ENCODE results near the gene LRRC53. TPM values are rescaled to one million over a fixed set of nuclear protein-coding genes. Genes with fewer than 3 reads are reported as not detected.

Gene LRRC53
- total and polyA plus RNA-seq, 2 of the 8 experiments (the other 6 are each of a cell fraction or from before 2014, with no cell fraction given): not detected

- TF ChIP-seq SIN3A (conservative IDR thresholded peaks at IDR 0.05 in 1 of 2, IDR thresholded peaks at IDR 0.05 in 1 of 2; ENCODE audit: low read depth in 1 of 2, low read length in 2 of 2) (no peak), ATF2 (IDR thresholded peaks at IDR 0.05; ENCODE audit: low read length) (no peak), CHD2 (IDR thresholded peaks at IDR 0.05; ENCODE audit: low read length) (no peak), MAFK (IDR thresholded peaks at IDR 0.05; ENCODE audit: low read depth, low read length) (no peak), TEAD4 (IDR thresholded peaks at IDR 0.05; ENCODE audit: low read depth, low read length) (no peak)
Measured at GRCh38 chr1:74429580-74429979, 82.8 kb downstream of the LRRC53 start (continued).

Data from H1 (cell line).